HG02970 (cell line): ENCODE measurements around the gene FKTN.

Experiments used
- ATAC-seq: cut with Tn5 transposase; IDR thresholded peaks from one replicate; pipeline ENCODE4 v1.9.1; 2021; ENCODE audit warnings: mild to moderate bottlenecking, moderate library complexity, moderate number of reproducible peaks; ENCODE audit not compliant: unreplicated experiment, low FRiP score

FKTN gene

GRCh38 chr9:105625088-105625487 lies 67.2 kb downstream of the FKTN start:
- no peak for ATAC-seq

- no peak for ATAC-seq
Observed at GRCh38 chr9:105632807-105633206, 74.9 kb downstream of the FKTN start.

GRCh38 chr9:105633411-105633810 lies 75.5 kb downstream of the FKTN start:
- ATAC-seq: no peak

DNA sequence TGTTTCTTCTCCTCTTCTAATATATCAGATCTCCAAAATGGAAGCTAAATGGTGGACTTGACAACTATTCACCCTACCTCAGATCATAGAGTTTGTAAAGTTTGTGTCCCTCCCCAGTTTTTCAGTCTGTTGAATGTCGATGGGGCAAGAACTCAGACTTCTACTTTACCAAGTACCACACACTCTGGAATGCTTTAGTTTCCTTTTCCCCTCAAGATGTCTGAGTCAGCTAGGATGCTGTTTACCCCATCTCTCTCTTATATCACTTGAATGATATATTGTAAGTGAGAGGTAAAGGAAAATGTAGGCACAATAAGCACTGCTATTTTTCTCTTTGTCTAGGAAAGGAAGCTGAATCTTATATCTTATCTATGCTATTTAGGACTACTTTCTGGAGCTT lies 78.4 kb downstream of the FKTN start:
- no peak for ATAC-seq

- no peak for ATAC-seq
Observed at GRCh38 chr9:105637787-105638395, 80.0 kb downstream of the FKTN start.

DNA sequence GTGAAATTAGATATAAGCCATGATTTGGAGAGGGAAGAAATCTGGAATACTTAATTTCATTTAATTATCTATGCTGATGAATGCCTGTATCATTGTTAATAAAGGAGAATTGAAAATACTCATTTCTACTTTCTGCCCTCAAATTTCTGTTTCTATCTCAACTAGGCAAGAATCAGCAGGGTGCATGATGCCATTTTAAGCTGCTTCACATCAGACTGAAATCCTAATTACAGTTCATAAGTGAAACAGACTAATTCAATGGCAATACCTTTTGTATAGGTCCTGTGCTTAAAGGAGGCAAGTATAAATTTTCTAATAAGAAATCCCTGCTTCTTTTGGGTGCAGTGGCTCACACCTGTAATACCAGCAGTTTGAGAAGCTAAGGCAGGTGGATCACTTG lies 82.0 kb downstream of the FKTN start:
- no peak for ATAC-seq

DNA sequence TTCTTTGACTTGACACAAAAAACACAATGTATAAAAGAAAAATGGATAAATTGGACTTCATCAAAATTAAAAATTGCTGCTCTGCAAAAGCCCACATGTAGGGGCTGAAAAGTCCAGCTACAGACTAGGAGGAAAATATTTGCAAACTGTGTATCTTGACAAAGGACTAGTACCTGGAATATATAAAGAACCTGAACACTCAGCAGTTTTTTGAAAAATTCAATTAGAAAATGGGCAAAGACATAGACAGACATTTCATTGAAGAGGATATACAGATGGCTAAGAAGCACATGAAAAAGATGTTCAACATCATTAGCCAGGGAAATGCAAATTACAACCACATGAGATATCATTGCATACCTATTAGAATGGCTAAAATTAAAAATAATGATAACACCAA lies 85.9 kb downstream of the FKTN start:
- ATAC-seq: no peak

GRCh38 chr9:105646879-105647594 lies 89.1 kb downstream of the FKTN start:
- no peak for ATAC-seq

DNA sequence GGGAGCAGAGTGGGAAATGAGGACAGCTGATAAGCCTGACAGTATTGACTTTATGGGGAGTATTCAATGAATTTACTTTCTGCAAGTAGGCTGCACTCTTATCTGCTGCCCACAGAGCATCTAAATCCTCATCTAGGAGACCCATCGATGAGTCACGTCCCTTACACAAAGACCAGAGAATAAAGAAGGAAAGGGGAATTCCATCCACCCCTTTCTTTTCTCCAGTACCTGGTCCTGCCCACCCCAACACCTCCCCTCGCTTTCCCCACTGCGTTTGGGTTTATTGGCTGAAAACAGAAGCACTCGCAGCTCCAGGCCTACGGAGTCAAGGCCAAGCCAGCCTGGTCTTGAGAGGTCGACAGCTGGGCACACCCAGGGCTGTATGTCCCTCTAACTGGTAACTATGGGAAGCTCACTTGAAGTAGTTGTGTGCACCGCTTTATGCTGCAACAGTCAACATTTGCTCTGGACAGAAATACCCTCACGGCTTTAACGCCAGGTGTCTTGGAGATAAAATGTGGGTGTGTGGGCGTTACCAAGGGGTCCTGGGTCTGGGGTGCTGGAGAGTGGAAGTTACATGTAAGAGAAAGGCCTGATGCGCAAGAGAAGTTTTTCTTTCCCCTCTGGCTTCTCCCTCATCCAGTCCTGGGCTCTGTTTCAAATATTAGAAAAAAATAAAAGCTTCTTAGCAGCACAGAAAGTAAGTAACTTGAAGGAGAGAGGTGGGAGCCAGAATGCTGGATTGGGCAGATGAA lies 89.8 kb downstream of the FKTN start:
- no peak for ATAC-seq

DNA sequence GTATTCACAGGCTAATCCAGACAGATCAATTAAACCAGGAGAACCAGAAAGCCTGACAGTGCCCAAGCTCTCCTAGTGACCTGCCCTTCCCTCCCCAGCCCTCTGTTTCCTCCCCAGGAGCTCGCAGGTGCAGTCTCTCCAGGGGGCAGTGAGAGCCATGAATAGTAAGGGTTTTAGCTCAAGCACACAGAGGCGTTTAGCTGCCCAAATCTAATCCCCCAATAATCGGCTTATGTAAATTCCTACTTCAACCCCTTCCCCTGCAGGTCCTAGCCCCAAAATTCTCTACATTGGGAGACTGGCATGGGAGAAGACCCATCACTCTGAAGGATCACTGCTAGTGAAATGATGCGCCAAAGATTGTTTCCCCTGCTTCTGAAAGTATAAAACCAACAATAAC lies 93.9 kb downstream of the FKTN start:
- ATAC-seq: no peak

DNA sequence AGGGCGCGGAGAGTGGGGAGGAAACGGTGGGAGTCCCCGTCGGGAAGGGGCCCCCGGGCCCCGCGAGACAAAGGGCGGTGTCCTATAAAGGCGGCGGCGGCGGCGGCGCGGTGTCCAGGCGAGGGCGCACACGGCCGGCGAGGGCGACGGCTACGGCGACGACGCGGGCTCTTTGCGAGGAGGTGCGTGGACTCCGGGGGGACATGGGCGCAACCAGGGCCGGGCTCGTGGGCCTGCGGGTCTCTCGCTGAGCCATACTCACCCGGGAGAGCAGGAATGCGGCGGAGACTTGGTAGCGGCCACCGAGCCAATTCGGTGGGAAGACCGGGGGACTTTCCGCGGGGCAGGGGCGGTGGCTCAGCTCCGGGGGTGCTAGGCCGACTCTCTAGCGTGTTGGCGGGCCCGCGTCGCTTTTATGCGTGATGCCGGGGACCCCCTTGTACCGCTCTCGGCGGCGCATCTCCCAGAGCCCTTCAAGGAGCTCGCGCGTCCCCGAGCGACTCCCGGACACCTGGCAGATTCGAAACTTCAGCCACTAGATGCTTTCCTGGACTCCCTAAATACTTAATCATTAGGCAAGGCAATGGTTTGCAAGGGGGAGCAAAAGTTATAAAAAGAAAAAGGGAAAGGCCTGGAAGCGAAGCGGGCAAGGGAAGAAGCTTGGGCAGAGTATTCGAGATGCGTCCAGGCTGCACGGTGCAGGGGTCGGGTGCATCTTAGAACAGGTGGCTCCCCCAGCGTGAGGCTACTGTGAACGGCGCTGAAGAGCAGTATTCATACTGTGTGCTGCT lies 98.4 kb downstream of the FKTN start:
- no peak for ATAC-seq

- no peak for ATAC-seq
Observed at GRCh38 chr9:105658351-105658750, 100.4 kb downstream of the FKTN start.

- ATAC-seq: no peak
Observed at GRCh38 chr9:105661011-105661410, 103.1 kb downstream of the FKTN start.

DNA sequence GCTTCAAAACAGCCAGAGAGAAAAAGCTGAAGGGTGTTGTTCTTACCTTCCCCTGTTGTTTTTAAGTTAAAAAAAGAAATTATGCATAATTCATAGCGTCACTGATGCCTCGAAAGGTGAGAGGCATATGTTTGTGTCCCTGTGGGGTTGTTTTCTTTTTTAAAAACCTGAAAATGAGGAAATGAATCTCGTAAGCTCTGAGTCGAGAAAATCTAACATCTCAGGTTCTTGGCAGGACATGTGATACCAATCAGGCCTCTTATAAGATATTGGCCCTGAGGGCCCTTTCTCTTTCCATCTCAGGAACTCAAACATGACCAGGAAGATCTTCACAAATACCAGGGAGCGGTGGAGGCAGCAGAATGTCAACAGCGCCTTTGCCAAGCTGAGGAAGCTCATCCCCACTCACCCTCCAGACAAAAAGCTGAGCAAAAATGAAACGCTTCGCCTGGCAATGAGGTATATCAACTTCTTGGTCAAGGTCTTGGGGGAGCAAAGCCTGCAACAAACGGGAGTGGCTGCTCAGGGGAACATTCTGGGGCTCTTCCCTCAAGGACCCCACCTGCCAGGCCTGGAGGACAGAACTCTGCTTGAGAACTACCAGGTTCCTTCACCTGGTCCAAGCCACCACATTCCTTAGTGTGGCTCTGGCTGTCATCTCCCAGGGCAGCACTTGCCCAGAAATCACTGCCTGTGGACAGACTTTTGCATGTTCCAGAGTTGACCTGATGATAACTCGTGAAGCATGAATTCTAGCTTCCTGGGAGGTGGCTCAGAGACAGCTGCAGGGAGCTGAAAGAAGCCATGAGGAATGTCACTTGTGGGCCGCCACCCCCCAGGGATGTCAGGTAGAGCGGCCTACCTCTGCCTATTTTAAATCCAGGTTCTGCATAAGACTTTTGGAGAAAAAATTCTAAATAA lies 104.5 kb downstream of the FKTN start, which contains the start of gene TAL2:
TAL2 (plus strand) TSS at position 274 of the 921 bp plus-strand sequence; CDS start at position 314, 40 bp downstream.
- no peak for ATAC-seq

GRCh38 chr9:105663914-105664313 lies 106.0 kb downstream of the FKTN start:
- no peak for ATAC-seq

DNA sequence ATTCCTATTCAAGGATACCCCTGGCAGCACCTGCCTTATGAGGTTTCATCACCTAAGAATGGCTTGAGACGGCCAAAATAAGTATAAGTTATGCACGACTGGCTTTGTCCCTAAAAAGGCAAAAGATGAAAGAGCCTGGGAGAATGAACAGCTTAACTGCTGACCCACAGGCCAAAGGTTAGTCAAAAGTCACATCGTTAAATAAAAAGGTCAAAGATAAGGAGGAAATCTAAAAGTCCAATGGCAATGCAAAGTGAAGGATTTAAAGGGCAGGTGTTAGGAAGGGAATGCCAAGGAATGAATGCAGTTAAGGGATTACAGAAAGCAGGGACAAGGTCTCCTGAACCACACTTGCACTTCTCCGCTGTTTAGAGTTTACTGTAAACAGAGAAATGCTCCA lies 109.9 kb downstream of the FKTN start:
- ATAC-seq: no peak

- ATAC-seq: no peak
Observed at GRCh38 chr9:105670315-105670714, 112.4 kb downstream of the FKTN start.

- no peak for ATAC-seq
Observed at GRCh38 chr9:105670775-105671174, 112.8 kb downstream of the FKTN start.

- no peak for ATAC-seq
Observed at GRCh38 chr9:105672711-105673234, 114.8 kb downstream of the FKTN start.
